Measurements from ENCODE around the gene PRG3.
A peak's percentile ranks its signal among the peaks of the same experiment; 100 is the strongest.

Gene PRG3

GRCh38 chr11:57380975-57381374 lies at the start of gene PRG3:
TSS of gene PRG3 (minus strand) at chr11:57381150. CDS start at chr11:57380708, 442 bp downstream.
- no peak for DNase-seq (ENCODE audit: extremely low read depth in 1 of 2, low read depth in 1 of 2)

DNA sequence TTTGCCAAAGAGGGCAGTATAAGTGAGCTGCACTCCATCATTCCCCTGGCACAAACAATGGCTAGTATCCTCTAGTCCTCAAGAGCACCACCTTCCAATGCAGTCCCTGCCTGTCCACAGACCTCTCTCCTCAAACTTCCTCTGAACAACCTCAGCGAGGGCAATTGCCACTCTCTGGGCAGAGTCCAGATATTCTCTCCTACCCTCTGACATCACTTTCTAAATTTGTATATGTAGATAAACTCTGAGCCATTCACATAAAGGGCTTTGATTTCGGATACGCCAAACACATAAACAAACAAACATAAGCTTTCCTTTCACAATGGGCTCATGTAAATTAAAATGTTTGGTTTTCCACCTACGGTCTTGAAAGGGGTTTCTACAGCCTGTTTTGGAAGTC lies 49.0 kb upstream of the PRG3 start:
- no peak for DNase-seq (ENCODE audit: extremely low read depth in 1 of 2, low read depth in 1 of 2)

DNA sequence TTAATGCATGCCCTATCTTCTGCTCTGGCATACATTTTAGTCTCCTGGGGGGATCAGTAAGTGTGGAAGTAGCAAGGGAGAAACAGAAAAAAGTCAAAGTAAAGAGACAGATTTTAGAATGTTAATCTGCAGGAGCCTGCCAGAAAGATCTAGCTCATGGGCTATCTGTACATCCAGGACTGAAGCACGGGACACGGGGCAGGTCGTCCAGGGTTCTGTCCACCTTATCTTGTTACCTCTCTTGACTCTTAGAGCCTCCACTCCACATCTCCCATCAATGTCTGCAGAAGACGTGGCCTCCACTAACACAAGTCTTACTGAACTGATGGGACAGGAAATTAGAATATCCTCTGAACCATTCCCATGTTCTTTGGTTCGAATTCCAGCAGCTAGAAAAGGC lies 47.7 kb upstream of the PRG3 start:
- no peak for DNase-seq (ENCODE audit: extremely low read depth in 1 of 2, low read depth in 1 of 2)

DNA sequence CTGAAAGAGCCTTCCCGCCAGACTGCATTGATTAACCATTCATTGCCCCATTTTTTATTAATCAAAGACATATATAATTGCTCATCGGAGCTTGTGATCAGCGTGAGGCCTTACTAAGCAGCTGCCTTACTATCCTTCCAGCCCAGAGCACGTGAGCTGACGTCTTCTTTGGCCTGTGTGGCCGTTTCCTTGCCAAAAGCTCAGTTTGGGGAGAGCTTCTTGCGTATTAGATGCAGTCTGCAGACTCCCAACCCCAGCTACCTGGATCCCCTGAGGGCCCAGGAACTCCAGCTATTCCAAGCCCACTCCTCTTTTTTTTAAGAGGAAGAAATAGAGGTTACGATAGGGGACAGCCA lies 46.8 kb upstream of the PRG3 start:
- DNase-seq (ENCODE audit: extremely low read depth in 1 of 2, low read depth in 1 of 2) = no peak

- DNase-seq (ENCODE audit: extremely low read depth in 1 of 2, low read depth in 1 of 2) = peak; percentile 72 to 78
Observed at GRCh38 chr11:57426929-57427726, 46.2 kb upstream of the PRG3 start, which contains the start of gene SLC43A3. TSS of gene SLC43A3 (minus strand) at chr11:57427121. CDS start at chr11:57426172, 949 bp downstream.

- no peak for DNase-seq (ENCODE audit: extremely low read depth in 1 of 2, low read depth in 1 of 2)
Observed at GRCh38 chr11:57426439-57426928, 45.5 kb upstream of the PRG3 start.

DNA sequence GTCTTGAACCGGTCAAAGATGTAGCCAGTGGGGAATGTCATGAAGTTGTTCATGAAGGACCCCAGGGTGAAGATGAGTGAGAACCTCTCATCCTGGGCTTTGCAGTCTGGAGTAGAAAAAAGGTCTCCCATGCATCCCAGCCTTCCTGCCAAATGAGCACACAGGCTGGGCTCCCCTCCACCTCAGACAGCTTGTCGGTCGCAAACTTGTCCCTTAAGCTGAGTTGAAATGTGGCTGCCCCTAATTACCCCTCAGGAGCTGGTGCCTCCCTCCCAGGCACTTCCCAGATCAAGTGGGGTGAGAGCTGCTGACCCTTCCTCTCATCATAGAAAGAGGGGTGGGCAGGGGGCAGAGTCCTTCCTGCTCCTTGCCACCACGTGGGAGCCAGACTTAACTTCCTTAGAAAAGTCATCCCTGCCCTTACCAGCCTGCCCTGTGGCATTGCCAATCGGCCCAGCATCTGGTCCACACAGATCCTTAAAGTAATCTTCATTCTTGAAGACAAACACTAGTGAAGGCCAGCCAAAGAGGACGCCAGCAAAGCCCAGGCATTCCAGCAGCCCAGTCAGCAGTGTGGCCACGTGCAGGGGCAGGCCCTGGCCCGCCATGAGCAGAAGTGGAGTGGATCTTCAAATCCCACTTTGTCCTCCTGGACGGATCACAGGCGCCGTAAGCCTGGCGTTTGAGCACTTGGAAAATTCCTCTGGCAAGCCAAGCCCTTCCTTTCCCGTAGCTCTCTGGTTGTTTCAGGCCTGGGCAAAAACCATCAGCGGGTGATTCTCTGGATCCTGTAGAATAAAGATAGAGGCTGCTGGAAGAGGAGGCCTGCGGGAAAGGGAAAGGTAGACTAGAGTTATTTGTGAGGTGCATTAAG lies 44.9 kb upstream of the PRG3 start:
- DNase-seq (ENCODE audit: extremely low read depth in 1 of 2, low read depth in 1 of 2) = no peak

DNA sequence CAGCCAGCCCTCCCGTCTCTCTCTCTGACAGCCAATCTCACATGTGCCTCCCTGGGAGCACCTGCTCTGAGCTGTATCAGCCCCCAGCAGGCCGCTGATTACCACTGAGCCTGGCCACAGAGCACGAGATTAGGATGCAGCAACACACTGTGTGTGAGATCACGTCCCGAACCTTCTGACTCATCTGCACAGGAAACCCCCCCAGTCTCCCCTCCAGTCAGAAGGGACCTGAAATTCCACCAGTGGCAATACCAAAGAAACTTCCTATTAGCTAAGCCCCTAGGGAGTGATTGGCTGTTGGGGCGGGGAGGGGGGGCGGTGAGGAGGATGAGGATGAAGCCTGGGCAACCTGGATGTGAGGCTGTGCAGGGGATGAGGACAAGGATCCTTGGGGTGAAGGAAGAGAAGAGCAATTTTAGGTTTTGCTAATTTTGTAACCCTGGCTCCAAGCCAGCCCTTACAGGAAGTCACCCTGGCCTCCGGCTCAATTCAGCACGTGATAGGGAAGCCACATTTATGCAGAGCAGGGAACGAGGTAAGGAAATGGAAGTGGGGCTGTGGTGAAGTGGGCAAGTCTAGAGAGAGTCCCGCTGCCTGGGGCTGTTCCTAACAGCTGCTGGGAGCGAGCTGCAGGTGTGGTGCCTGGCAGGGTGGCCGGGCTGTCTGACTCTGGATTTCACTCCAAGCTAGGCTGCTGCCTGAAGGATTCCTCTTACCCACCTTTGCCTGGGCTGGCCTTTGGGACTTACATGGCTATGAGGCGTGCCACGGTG lies 44.0 kb upstream of the PRG3 start:
- peak; percentile 73 to 95 for DNase-seq (ENCODE audit: extremely low read depth in 1 of 2, low read depth in 1 of 2)

GRCh38 chr11:57424137-57424791 lies 43.3 kb upstream of the PRG3 start:
- DNase-seq (ENCODE audit: extremely low read depth in 1 of 2, low read depth in 1 of 2) = no peak

- no peak for DNase-seq (ENCODE audit: extremely low read depth in 1 of 2, low read depth in 1 of 2)
Observed at GRCh38 chr11:57422669-57423068, 41.7 kb upstream of the PRG3 start.

GRCh38 chr11:57421805-57422204 lies 40.9 kb upstream of the PRG3 start:
- no peak for DNase-seq (ENCODE audit: extremely low read depth in 1 of 2, low read depth in 1 of 2)

DNA sequence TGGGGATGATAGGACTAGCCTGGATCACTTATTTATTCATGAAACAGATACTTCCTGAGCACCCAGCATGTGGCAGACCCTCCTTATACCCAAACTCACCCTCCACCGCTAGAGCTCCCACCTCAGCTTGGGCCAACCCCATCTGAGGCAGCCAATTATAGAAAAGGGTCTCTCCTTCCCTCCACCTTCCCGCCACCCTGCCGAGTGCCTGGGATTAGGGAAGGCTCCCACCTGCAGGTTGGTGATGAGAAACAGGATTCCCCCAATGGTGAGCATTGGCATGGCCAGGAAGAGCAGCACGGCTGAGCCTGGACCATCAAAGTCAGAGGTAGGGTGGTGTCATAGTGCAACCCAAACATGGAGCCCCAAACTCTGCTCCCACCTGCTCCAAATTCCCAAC lies 40.1 kb upstream of the PRG3 start:
- DNase-seq (ENCODE audit: extremely low read depth in 1 of 2, low read depth in 1 of 2) = no peak

- no peak for DNase-seq (ENCODE audit: extremely low read depth in 1 of 2, low read depth in 1 of 2)
Observed at GRCh38 chr11:57419146-57419545, 38.2 kb upstream of the PRG3 start.

DNA sequence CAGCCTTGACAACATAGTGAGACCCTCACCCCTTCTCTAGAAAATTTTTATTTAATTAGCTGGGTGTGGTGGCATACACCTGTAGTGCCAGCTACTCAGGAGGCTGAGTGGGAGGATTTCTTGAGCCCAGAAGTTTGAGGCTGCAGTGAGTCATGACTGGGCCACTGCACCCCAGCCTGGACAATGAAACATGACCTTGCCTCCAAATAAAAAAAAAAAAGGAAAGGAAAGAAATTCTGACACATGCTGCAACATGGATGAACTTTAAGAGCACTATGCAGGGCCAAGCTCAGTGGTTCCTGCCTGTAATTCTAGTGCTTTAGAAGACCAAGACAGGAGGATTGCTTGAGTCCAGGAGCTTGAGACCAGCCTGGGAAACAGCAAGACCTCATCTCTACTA lies 37.2 kb upstream of the PRG3 start:
- no peak for DNase-seq (ENCODE audit: extremely low read depth in 1 of 2, low read depth in 1 of 2)

GRCh38 chr11:57417056-57417455 lies 36.1 kb upstream of the PRG3 start:
- DNase-seq (ENCODE audit: extremely low read depth in 1 of 2, low read depth in 1 of 2) = no peak

DNA sequence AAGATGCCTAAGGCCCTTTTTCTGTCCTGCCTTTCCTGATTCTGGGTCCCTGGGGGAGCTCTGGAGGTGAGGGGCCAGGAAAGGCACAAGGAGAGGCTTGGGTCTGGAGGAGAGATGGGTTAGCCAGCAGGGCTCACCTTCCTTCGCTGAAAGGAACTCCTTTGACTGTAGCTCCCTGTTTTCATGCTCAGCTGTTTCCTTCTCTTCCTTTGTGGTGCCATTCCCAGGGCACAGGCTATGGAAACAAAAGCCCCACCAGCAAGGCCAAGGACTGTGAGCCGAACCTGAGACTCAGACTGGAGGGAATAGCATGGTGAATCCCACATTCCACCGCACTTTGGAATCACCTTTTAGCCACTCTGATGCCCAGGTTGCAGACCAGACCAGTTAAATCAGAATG lies 35.5 kb upstream of the PRG3 start:
- DNase-seq (ENCODE audit: extremely low read depth in 1 of 2, low read depth in 1 of 2) = no peak

DNA sequence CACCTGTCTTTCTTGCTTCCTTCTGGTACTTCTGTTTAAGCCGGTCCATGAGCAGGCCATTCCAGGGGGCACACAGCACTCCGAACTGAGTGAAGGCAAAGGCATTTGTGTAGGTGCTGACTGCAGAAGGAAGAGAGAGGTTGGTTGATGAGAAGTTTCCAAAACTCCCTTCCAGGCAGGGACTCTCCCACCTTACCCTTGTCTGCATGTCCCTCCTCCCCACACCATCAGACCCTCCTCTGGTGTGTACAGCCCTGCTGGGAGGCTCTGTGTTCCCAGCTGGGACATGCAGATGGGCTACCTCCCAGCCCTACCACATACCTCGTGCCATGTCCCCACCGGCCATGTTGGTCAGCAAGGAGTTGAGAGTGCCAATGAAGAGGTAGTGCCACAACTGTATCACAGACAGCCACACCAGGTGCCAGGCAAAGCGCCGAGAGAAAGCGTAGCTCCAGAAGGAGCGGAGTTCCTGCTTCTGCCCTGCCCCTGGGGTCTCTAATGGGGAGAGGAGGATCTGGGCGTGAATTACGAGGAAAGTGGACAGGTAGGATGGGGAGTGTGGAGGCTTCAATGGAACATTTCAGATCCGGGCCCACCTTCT lies 33.8 kb upstream of the PRG3 start:
- DNase-seq (ENCODE audit: extremely low read depth in 1 of 2, low read depth in 1 of 2) = no peak

DNA sequence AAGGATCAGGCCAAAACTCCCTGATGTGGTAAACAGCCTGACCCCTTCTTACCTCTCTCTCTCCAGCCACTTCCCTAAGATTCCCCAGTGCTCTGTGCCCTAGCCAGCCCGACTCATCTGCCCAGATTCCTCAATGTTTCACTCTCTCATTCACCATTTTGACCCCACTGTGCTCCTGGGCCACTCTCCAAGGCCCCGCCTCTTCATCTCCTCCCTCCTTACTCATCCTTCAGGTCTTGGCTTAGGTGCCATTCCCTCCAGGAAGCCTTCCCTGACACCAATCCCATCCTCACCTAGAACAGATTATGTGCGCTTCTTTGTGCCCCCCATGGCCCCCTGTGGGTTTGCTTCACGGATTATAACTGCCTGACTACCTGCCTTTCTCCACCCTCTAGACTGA lies 32.7 kb upstream of the PRG3 start:
- DNase-seq (ENCODE audit: extremely low read depth in 1 of 2, low read depth in 1 of 2) = no peak

GRCh38 chr11:57410287-57410686 lies 29.3 kb upstream of the PRG3 start:
- no peak for DNase-seq (ENCODE audit: extremely low read depth in 1 of 2, low read depth in 1 of 2)

All from stimulated activated CD8-positive, alpha-beta memory T cell treated with anti-CD3 and anti-CD28 coated beads, Interleukin-7, amount 100 ng/mL, for 48 hours (primary cell).